Measurements from ENCODE around the gene GRAMD1A. TPM values are rescaled to one million over a fixed set of nuclear protein-coding genes. Genes with fewer than 3 reads are reported as not detected.
"Not testable (repeated sequence)": the region's sequence is repeated elsewhere in the genome, so short reads cannot be mapped to it uniquely, and the experiment has no call there.

GRAMD1A gene
- total RNA-seq, 2 experiments from 2014 or later, result 106 to 114 TPM

GRCh38 chr19:35040826-35041547, 40.9 kb downstream of the GRAMD1A start:
- no peaks in the 10 kb centered on the region for H3K36me3 Mint-ChIP-seq (ENCODE audit: low read depth)
- no peaks in the 10 kb centered on the region for H3K9me3 Mint-ChIP-seq
- POLR2A ChIA-PET, result no interaction called here
- peaks cover 26% of the 10 kb centered on the region for H3K4me1 Mint-ChIP-seq
- H3K27me3 Mint-ChIP-seq, result peaks cover 11% of the 10 kb centered on the region
- DNase-seq, result no peak
- CTCF ChIA-PET, result no interaction called here
- no peak overlapping the region for H3K4me3 Mint-ChIP-seq
- H3K27ac Mint-ChIP-seq, result no peak overlapping the region

GRCh38 chr19:35041548-35042055, 41.5 kb downstream of the GRAMD1A start, which contains the start of gene HPN:
Gene HPN, plus strand, starts transcription at chr19:35041721. Its CDS starts 786 bp downstream, at chr19:35042507.
- Mint-ChIP-seq H3K27me3 (peaks cover 11% of the 10 kb centered on the region), H3K9me3 (no peaks in the 10 kb centered on the region), H3K27ac (no peak within 1 kb of the TSS), H3K4me1 (peaks cover 26% of the 10 kb centered on the region), H3K4me3 (no peak within 1 kb of the TSS), H3K36me3 (ENCODE audit: low read depth) (no peaks in the 10 kb centered on the region)
- no peak for DNase-seq
- POLR2A ChIA-PET, result no interaction called here
- CTCF ChIA-PET, result no interaction called here

GRCh38 chr19:35042056-35042730, 42.1 kb downstream of the GRAMD1A start:
- DNase-seq, result no peak
- ChIA-PET POLR2A (no interaction called here), CTCF (no interaction called here)
- no peak overlapping the region for H3K4me3 Mint-ChIP-seq
- peaks cover 26% of the 10 kb centered on the region for H3K4me1 Mint-ChIP-seq
- H3K36me3 Mint-ChIP-seq (ENCODE audit: low read depth), result no peaks in the 10 kb centered on the region
- no peaks in the 10 kb centered on the region for H3K9me3 Mint-ChIP-seq
- H3K27me3 Mint-ChIP-seq, result peaks cover 11% of the 10 kb centered on the region
- H3K27ac Mint-ChIP-seq, result no peak overlapping the region

- Mint-ChIP-seq H3K4me1 (peaks cover 26% of the 10 kb centered on the region), H3K9me3 (no peaks in the 10 kb centered on the region), H3K27ac (no peak overlapping the region), H3K4me3 (no peak overlapping the region), H3K27me3 (peaks cover 11% of the 10 kb centered on the region), H3K36me3 (ENCODE audit: low read depth) (no peaks in the 10 kb centered on the region)
- ChIA-PET CTCF (interaction anchor here (1.3 to 1.9 kb wide), 2 partner anchors 12 to 84 kb away, joined by 4 to 11 read pairs; no protein-coding TSS in a partner anchor), POLR2A (no interaction called here)
- no peak for DNase-seq
Measured at GRCh38 chr19:35042954-35043604, 43.0 kb downstream of the GRAMD1A start.

GRCh38 chr19:35043906-35044305, 43.8 kb downstream of the GRAMD1A start:
- no peak overlapping the region for H3K4me3 Mint-ChIP-seq
- no peak for DNase-seq

GRCh38 chr19:35044317-35045117, 44.4 kb downstream of the GRAMD1A start:
- CTCF ChIA-PET, result interaction anchor here (0.7 to 1.9 kb wide), 13 partner anchors 11 to 240 kb away, joined by 3 to 11 read pairs (median 4); partner anchors contain the start of gene LGI4
- no peak overlapping the region for H3K27ac Mint-ChIP-seq
- POLR2A ChIA-PET, result no interaction called here
- peak; percentile 62 for DNase-seq
- H3K27me3 Mint-ChIP-seq, result peaks cover 6% of the 10 kb centered on the region
- no peaks in the 10 kb centered on the region for H3K36me3 Mint-ChIP-seq (ENCODE audit: low read depth)
- H3K4me1 Mint-ChIP-seq, result peaks cover 26% of the 10 kb centered on the region
- H3K4me3 Mint-ChIP-seq, result no peak overlapping the region
- H3K9me3 Mint-ChIP-seq, result no peaks in the 10 kb centered on the region

More at GRCh38 chr19:35043906-35044305, 43.8 kb downstream of the GRAMD1A start:
- H3K4me1 Mint-ChIP-seq, result peaks cover 26% of the 10 kb centered on the region
- ChIA-PET CTCF (interaction anchor here (0.8 to 1.9 kb wide), 12 partner anchors 12 to 241 kb away, joined by 3 to 11 read pairs (median 4); partner anchors contain the start of gene LGI4), POLR2A (no interaction called here)
- H3K9me3 Mint-ChIP-seq, result no peaks in the 10 kb centered on the region
- H3K27me3 Mint-ChIP-seq, result peaks cover 8% of the 10 kb centered on the region
- H3K27ac Mint-ChIP-seq, result no peak overlapping the region
- H3K36me3 Mint-ChIP-seq (ENCODE audit: low read depth), result no peaks in the 10 kb centered on the region

- POLR2A ChIA-PET, result interaction anchor here (0.6 kb wide), 1 partner anchor 274 kb away, joined by 3 read pairs; no protein-coding TSS in a partner anchor
- no peaks in the 10 kb centered on the region for H3K27me3 Mint-ChIP-seq
Measured at GRCh38 chr19:35045667-35046300, 45.7 kb downstream of the GRAMD1A start.

GRCh38 chr19:35046461-35046860, 46.3 kb downstream of the GRAMD1A start:
- CTCF ChIA-PET, result interaction anchor here (1.0 to 1.3 kb wide), 2 partner anchors 17 to 20 kb away, joined by 3 to 4 read pairs; no protein-coding TSS in a partner anchor
- Mint-ChIP-seq H3K27me3 (no peaks in the 10 kb centered on the region), H3K36me3 (ENCODE audit: low read depth) (no peaks in the 10 kb centered on the region), H3K27ac (no peak overlapping the region), H3K4me3 (no peak overlapping the region), H3K4me1 (peaks cover 15% of the 10 kb centered on the region), H3K9me3 (no peaks in the 10 kb centered on the region)
- POLR2A ChIA-PET, result interaction anchor here (0.6 kb wide), 1 partner anchor 274 kb away, joined by 3 read pairs; no protein-coding TSS in a partner anchor
- no peak for DNase-seq

More at GRCh38 chr19:35045667-35046300, 45.7 kb downstream of the GRAMD1A start:
- CTCF ChIA-PET, result interaction anchor here (1.0 to 1.3 kb wide), 2 partner anchors 18 to 21 kb away, joined by 3 to 4 read pairs; no protein-coding TSS in a partner anchor
- H3K9me3 Mint-ChIP-seq, result no peaks in the 10 kb centered on the region
- H3K36me3 Mint-ChIP-seq (ENCODE audit: low read depth), result no peaks in the 10 kb centered on the region
- peaks cover 20% of the 10 kb centered on the region for H3K4me1 Mint-ChIP-seq
- H3K4me3 Mint-ChIP-seq, result no peak overlapping the region
- no peak overlapping the region for H3K27ac Mint-ChIP-seq
- DNase-seq, result peak; percentile 57

- no peak overlapping the region for H3K4me3 Mint-ChIP-seq
- no peak for DNase-seq
- ChIA-PET POLR2A (no interaction called here), CTCF (interaction anchor here (0.7 kb wide), 1 partner anchor 18 kb away, joined by 3 read pairs; no protein-coding TSS in a partner anchor)
- H3K36me3 Mint-ChIP-seq (ENCODE audit: low read depth), result no peaks in the 10 kb centered on the region
- no peaks in the 10 kb centered on the region for H3K27me3 Mint-ChIP-seq
- H3K27ac Mint-ChIP-seq, result no peak overlapping the region
- H3K9me3 Mint-ChIP-seq, result no peaks in the 10 kb centered on the region
- H3K4me1 Mint-ChIP-seq, result peaks cover 15% of the 10 kb centered on the region
Measured at GRCh38 chr19:35048911-35049411, 48.8 kb downstream of the GRAMD1A start.

- Mint-ChIP-seq H3K36me3 (ENCODE audit: low read depth) (no peaks in the 10 kb centered on the region), H3K27ac (no peak overlapping the region), H3K9me3 (no peaks in the 10 kb centered on the region), H3K27me3 (no peaks in the 10 kb centered on the region), H3K4me3 (no peak overlapping the region), H3K4me1 (peaks cover 15% of the 10 kb centered on the region)
- ChIA-PET POLR2A (no interaction called here), CTCF (interaction anchor here (0.6 kb wide), 1 partner anchor 645 kb away, joined by 3 read pairs; no protein-coding TSS in a partner anchor)
- no peak for DNase-seq
Measured at GRCh38 chr19:35049456-35049855, 49.3 kb downstream of the GRAMD1A start.

GRCh38 chr19:35050662-35051061, 50.5 kb downstream of the GRAMD1A start:
- H3K4me3 Mint-ChIP-seq; H3K9me3 Mint-ChIP-seq; H3K4me1 Mint-ChIP-seq; H3K27me3 Mint-ChIP-seq; POLR2A ChIA-PET; H3K27ac Mint-ChIP-seq; DNase-seq; H3K36me3 Mint-ChIP-seq (ENCODE audit: low read depth): not testable (repeated sequence)
- CTCF ChIA-PET, result interaction anchor here (0.7 kb wide), 1 partner anchor 1378 kb away, joined by 3 read pairs; no protein-coding TSS in a partner anchor

All from activated CD4-positive, alpha-beta T cell treated with anti-CD3 and anti-CD28 coated beads, Interleukin-2, amount 10 ng/mL, durations not matched to agents 7 days and 5 days (primary cell).